GM12878 (cell line): Measurements from ENCODE around the gene EIF3B.

Experiments used
- CHD1 ChIP-seq: IDR thresholded peaks from 2 replicates; pipeline ENCODE4 v1.6.1; 2012; ENCODE audit warnings: low read depth, low read length, improper control_type of control experiment
- POLR2A ChIP-seq: IDR thresholded peaks from 2 replicates; pipeline ENCODE4 v1.6.1; 2011; ENCODE audit warnings: low read depth, mild to moderate bottlenecking, low read length
- RAD21 ChIP-seq: IDR thresholded peaks from 2 replicates; pipeline ENCODE4 v1.6.1; 2011; ENCODE audit warnings: mild to moderate bottlenecking, low read depth, low read length, moderate library complexity; ENCODE audit not compliant: insufficient read depth
- SUZ12 ChIP-seq: fragments of 200-600 bp; sonication (generic); IDR thresholded peaks from one replicate; pipeline ENCODE4 v1.6.1; 2018; ENCODE audit warnings: antibody characterized with exemption, mild to moderate bottlenecking; ENCODE audit not compliant: unreplicated experiment
- ZNF207 ChIP-seq: fragments of 450-650 bp; IDR thresholded peaks from 2 replicates; pipeline ENCODE4 v1.6.1; 2014; ENCODE audit warnings: antibody characterized with exemption, mild to moderate bottlenecking, borderline replicate concordance

DNA sequence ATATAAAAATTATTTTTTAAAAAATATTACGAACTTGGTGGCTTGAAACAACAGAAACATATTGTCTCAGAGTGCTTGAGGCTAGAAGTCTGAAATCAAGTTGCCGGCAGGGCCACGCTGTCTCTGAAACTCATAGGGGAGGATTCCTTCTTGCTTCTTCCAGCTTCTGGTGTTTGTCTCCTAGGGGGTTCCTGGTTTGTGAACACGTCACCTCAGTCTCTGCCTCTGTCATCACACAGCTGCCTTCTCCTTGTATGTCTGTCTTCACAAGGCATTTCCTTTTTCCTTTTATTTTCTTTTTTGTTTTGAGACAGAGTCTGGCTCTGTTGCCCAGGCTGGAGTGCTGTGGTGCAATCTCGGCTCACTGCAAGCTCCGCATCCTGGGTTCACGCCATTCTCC is 27.7 kb upstream of the EIF3B start:
- TF ChIP-seq ZNF207 (no peak), CHD1 (no peak), RAD21 (no peak), SUZ12 (no peak), POLR2A (no peak)
